Nephron (organoid): ENCODE measurements around the gene STK32C.

Experiments used
- H3K27ac Mint-ChIP-seq, 3 experiments: 2 replicates each; pipeline ENCODE4 v1.8.0; 2020; ENCODE audit warnings: mixed read lengths in 3 of 3, mild to moderate bottlenecking in 2 of 3, moderate library complexity in 1 of 3
- H3K27me3 Mint-ChIP-seq: 2 replicates; pipeline ENCODE4 v1.8.0; 2021; ENCODE audit warnings: low read depth, mild to moderate bottlenecking, moderate library complexity, mixed read lengths
- H3K36me3 Mint-ChIP-seq: 2 replicates; pipeline ENCODE4 v1.8.0; 2020; ENCODE audit warnings: low read depth, mixed read lengths
- H3K4me1 Mint-ChIP-seq: 2 replicates; pipeline ENCODE4 v1.8.0; 2020; ENCODE audit warnings: mixed read lengths
- H3K4me3 Mint-ChIP-seq, 3 experiments: 2 replicates each; pipeline ENCODE4 v1.8.0; 2020; ENCODE audit warnings: mild to moderate bottlenecking in 3 of 3, mixed read lengths in 3 of 3, moderate library complexity in 2 of 3
- H3K9me3 Mint-ChIP-seq: 2 replicates; pipeline ENCODE4 v1.8.0; 2020; ENCODE audit warnings: mixed read lengths
- TF ChIP-seq, protein P1 (sequence below), 3 experiments: fragments of 200-600 bp; sonication (generic); IDR thresholded peaks; one replicate each; pipeline ENCODE4 v1.5.0; 2021; ENCODE audit warnings: antibody characterized with exemption in 3 of 3; ENCODE audit not compliant: unreplicated experiment in 3 of 3

Gene STK32C

DNA sequence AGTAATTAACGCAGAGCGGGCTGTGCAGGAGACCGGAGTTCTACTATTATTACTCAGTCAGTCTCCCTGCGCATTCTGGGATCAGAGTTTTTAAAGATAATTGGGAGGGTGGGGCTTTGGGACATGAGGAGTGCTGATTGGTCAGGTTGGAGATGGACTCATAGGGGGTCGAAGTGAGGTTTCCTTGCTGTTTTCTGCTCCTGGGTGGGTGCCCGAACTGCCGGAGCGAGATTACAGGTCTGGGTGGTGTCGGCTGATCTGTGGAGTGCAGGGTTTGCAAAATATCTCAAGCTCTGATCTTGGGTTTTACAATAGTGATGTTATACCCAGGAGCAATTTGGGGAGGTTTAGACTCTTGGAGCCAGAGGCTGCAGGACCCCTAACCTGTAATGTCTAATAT, 20.4 kb upstream of the STK32C start:
- peaks cover 5% of the 10 kb centered on the region for H3K27me3 Mint-ChIP-seq
- H3K36me3 Mint-ChIP-seq = peaks cover 61% of the 10 kb centered on the region
- peaks cover 33% of the 10 kb centered on the region for H3K4me1 Mint-ChIP-seq
- no peaks in the 10 kb centered on the region for H3K9me3 Mint-ChIP-seq
- TF ChIP-seq, protein P1, sequence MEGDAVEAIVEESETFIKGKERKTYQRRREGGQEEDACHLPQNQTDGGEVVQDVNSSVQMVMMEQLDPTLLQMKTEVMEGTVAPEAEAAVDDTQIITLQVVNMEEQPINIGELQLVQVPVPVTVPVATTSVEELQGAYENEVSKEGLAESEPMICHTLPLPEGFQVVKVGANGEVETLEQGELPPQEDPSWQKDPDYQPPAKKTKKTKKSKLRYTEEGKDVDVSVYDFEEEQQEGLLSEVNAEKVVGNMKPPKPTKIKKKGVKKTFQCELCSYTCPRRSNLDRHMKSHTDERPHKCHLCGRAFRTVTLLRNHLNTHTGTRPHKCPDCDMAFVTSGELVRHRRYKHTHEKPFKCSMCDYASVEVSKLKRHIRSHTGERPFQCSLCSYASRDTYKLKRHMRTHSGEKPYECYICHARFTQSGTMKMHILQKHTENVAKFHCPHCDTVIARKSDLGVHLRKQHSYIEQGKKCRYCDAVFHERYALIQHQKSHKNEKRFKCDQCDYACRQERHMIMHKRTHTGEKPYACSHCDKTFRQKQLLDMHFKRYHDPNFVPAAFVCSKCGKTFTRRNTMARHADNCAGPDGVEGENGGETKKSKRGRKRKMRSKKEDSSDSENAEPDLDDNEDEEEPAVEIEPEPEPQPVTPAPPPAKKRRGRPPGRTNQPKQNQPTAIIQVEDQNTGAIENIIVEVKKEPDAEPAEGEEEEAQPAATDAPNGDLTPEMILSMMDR (IDR thresholded peaks at IDR 0.05; ENCODE audit: unreplicated experiment in 3 of 3) = no peak
- H3K4me3 Mint-ChIP-seq = peak overlapping the region; percentile 55 to 97 (median 62)
- H3K27ac Mint-ChIP-seq = peak overlapping the region in 1 of 3 experiments; percentile 46

DNA sequence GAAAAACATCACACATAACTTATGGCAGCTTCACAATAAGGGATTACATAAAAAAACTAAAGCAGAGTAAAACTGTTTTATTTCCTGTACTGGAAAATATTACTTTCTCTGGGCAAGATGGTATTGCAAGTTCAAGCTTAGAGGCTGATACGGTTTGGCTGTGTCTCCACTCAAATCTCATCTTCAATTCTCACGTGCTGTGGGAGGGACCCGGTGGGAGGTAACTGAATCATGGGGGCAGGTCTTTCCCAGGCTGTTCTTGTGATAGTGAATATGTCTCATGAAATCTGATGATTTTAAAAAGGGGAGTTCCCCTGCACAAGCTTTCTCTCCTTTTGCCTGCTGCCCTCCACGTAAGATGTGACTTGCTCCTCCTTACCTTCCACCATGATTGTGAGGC, 19.2 kb upstream of the STK32C start:
- Mint-ChIP-seq H3K36me3 (peaks cover 63% of the 10 kb centered on the region), H3K4me1 (peaks cover 26% of the 10 kb centered on the region), H3K9me3 (no peaks in the 10 kb centered on the region), H3K27ac (no peak overlapping the region), H3K27me3 (peaks cover 5% of the 10 kb centered on the region), H3K4me3 (peak overlapping the region in 1 of 3 experiments; percentile 34)
- TF ChIP-seq, protein P1 (IDR thresholded peaks at IDR 0.05; ENCODE audit: unreplicated experiment in 3 of 3) = no peak

DNA sequence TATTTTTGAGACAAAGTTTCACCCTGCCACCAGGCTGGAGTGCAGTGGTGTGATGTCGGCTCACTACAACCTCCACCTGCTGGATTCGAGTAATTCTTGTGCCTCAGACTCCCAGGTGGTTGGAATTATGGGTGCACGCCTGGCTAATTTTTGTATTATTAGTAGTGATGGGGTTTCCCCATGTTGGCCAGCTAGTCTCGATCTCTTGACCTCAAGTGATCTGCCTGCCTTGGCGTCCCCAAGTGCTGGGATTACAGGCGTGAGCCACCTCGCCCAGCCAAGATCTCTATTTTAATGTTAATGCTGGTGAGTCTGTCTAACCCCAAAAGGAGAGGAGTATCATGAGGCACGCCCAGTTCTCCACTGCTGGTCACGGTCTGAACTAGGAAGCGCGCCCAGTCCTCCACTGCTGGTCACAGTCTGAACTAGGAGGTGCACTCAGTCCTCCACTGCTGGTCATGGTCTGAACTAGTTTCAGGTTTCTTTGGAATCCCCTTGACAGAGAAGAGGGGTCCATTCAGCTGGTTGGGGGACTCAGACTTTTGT, 18.7 kb upstream of the STK32C start:
- H3K9me3 Mint-ChIP-seq = no peaks in the 10 kb centered on the region
- peaks cover 63% of the 10 kb centered on the region for H3K36me3 Mint-ChIP-seq
- peaks cover 3% of the 10 kb centered on the region for H3K27me3 Mint-ChIP-seq
- H3K4me3 Mint-ChIP-seq = peak overlapping the region in 1 of 3 experiments; percentile 34
- H3K4me1 Mint-ChIP-seq = peaks cover 22% of the 10 kb centered on the region
- TF ChIP-seq, protein P1 (IDR thresholded peaks at IDR 0.05; ENCODE audit: unreplicated experiment in 3 of 3) = no peak
- H3K27ac Mint-ChIP-seq = no peak overlapping the region

DNA sequence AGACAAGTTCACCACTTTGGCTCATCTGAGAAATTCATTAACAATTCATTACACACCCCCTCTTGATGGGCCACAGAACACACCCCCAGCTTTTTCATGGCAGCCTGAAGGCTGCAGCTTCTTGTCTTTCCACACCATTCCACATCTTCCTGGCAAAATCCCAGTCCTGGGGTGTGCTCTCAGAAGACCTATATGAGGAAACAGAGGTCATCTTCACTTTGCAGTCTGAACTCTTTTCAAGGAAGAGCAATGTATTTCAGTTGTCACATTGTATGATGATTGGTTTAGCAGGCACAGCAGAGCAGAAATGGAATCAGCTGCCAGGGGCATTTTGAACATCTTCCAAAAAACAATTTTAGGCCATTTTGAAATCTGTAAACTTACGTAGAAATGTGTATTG, 16.4 kb upstream of the STK32C start:
- no peak overlapping the region for H3K27ac Mint-ChIP-seq
- H3K27me3 Mint-ChIP-seq = no peaks in the 10 kb centered on the region
- TF ChIP-seq, protein P1 (IDR thresholded peaks at IDR 0.05; ENCODE audit: unreplicated experiment in 3 of 3) = no peak

DNA sequence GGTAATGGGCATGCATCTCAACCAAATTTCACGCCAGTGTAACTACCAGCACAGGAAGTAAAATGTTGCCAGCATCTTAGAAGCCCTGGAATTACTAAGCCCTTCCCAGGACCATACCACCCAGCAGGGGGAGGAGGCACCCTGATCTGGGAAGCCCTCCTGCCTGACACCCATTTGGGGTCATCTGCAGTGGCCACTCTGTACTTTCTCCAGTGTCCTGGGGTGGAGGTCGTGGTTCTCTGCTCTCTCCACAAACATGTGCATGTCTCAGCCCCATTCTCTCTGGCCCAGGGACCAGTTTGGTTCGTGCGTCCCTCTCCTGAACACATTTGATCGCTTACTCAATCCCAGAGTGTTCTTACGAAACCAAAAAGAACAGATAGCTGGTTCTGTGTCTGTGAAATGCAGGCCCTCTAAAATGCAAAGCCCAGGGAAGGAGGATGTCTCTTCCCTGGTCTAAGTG, 14.9 kb upstream of the STK32C start:
- Mint-ChIP-seq H3K4me3 (no peak overlapping the region), H3K9me3 (no peaks in the 10 kb centered on the region), H3K36me3 (peaks cover 42% of the 10 kb centered on the region), H3K27ac (no peak overlapping the region), H3K4me1 (peaks cover 5% of the 10 kb centered on the region), H3K27me3 (no peaks in the 10 kb centered on the region)
- TF ChIP-seq, protein P1 (IDR thresholded peaks at IDR 0.05; ENCODE audit: unreplicated experiment in 3 of 3) = no peak

More for the DNA sequence above, 16.4 kb upstream of the STK32C start:
- Mint-ChIP-seq H3K4me1 (peaks cover 10% of the 10 kb centered on the region), H3K4me3 (no peak overlapping the region), H3K36me3 (peaks cover 53% of the 10 kb centered on the region), H3K9me3 (no peaks in the 10 kb centered on the region)

DNA sequence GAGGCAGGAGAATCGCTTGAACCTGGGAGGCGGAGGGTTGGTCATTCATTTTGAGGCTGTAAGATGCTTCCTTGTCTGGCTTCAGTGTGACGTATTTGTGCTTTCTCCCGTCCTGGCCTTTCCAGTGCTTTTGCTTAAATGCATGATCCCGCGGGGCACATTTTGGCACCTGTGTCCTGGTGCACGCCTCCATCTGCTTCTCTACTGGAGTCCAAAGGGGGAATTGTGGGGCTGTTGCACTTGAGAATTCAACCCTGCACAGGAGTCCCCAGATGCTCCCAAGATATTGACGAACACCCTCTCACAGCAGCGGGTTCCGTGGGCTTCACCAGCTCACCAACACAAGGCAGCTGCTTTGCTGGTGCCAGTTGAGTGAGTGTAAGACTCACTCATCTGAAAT, 14.0 kb upstream of the STK32C start:
- H3K4me1 Mint-ChIP-seq = peaks cover 5% of the 10 kb centered on the region
- TF ChIP-seq, protein P1 (IDR thresholded peaks at IDR 0.05; ENCODE audit: unreplicated experiment in 3 of 3) = no peak
- no peak overlapping the region for H3K4me3 Mint-ChIP-seq
- H3K27me3 Mint-ChIP-seq = no peaks in the 10 kb centered on the region
- H3K36me3 Mint-ChIP-seq = peaks cover 34% of the 10 kb centered on the region
- H3K9me3 Mint-ChIP-seq = no peaks in the 10 kb centered on the region
- no peak overlapping the region for H3K27ac Mint-ChIP-seq
